Ascending aorta (tissue), 2 donors: ENCODE results near the gene EFHD2. TPM values are rescaled to one million over a fixed set of nuclear protein-coding genes. Genes with fewer than 3 reads are reported as not detected.
"Not testable (repeated sequence)": the region's sequence is repeated elsewhere in the genome, so short reads cannot be mapped to it uniquely, and the experiment has no call there.

Experiments used
- DNase-seq, 2 donors: peaks; one replicate each; pipeline ENCODE4 v3.0.0-alpha.2; 2019; ENCODE audit warnings: low spot score in 2 of 2
- H3K27ac ChIP-seq, 2 donors: fragments of 200-600 bp; sonication (generic); one replicate each; pipeline ENCODE4 v1.5.1; 2016 to 2017; ENCODE audit warnings: mild to moderate bottlenecking in 1 of 2
- H3K27me3 ChIP-seq: fragments of 200-600 bp; sonication (generic); one replicate; pipeline ENCODE4 v1.5.1; 2017
- H3K36me3 ChIP-seq, 2 donors: fragments of 200-600 bp; sonication (generic); one replicate each; pipeline ENCODE4 v1.5.1; 2016
- H3K4me1 ChIP-seq, 2 donors: fragments of 200-600 bp; sonication (generic); one replicate each; pipeline ENCODE4 v1.5.1; 2016 to 2017; ENCODE audit warnings: mild to moderate bottlenecking in 1 of 2
- H3K4me3 ChIP-seq, 2 donors: fragments of 200-600 bp; sonication (generic); one replicate each; pipeline ENCODE4 v1.5.1; 2016 to 2017; ENCODE audit warnings: mild to moderate bottlenecking in 1 of 2
- H3K9me3 ChIP-seq, 2 donors: fragments of 200-600 bp; sonication (generic); one replicate each; pipeline ENCODE4 v1.5.1; 2016
- intact Hi-C: fragments of 100-400 bp; cut with DNase I; formaldehyde crosslinking; loops from one replicate; pipeline ENCODE4 v1.15.1; 2023
- total RNA-seq: library from RNA; depleted of rRNA; stranded (reverse); fragments of >200 nt; gene quantifications from one replicate; pipeline ENCODE4 v1.1.0, GENCODE V29; 2016
- TF ChIP-seq, protein P1 (sequence below), 3 experiments: fragments of 200-600 bp in 2 of 3; fragments of 450-650 bp in 1 of 3; sonication (generic) in 2 of 3; IDR thresholded peaks; one replicate each; pipeline ENCODE4 v1.5.1; 2016 to 2019; ENCODE audit warnings: antibody characterized with exemption in 3 of 3, mild to moderate bottlenecking in 1 of 3, moderate library complexity in 1 of 3

The EFHD2 gene
- total RNA-seq, 1 donor from 2014 or later: 116 TPM

GRCh38 chr1:15384301-15384901 is 25.3 kb upstream of the EFHD2 start:
- no peak overlapping the region for H3K27ac ChIP-seq
- H3K27me3 ChIP-seq: no peaks in the 10 kb centered on the region
- intact Hi-C loops: no loop called here
- DNase-seq: no peak
- TF ChIP-seq, protein P1, sequence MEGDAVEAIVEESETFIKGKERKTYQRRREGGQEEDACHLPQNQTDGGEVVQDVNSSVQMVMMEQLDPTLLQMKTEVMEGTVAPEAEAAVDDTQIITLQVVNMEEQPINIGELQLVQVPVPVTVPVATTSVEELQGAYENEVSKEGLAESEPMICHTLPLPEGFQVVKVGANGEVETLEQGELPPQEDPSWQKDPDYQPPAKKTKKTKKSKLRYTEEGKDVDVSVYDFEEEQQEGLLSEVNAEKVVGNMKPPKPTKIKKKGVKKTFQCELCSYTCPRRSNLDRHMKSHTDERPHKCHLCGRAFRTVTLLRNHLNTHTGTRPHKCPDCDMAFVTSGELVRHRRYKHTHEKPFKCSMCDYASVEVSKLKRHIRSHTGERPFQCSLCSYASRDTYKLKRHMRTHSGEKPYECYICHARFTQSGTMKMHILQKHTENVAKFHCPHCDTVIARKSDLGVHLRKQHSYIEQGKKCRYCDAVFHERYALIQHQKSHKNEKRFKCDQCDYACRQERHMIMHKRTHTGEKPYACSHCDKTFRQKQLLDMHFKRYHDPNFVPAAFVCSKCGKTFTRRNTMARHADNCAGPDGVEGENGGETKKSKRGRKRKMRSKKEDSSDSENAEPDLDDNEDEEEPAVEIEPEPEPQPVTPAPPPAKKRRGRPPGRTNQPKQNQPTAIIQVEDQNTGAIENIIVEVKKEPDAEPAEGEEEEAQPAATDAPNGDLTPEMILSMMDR (IDR thresholded peaks at IDR 0.05): no peak
- no peaks in the 10 kb centered on the region for H3K9me3 ChIP-seq
- no peaks in the 10 kb centered on the region for H3K36me3 ChIP-seq
- no peak overlapping the region for H3K4me3 ChIP-seq
- no peaks in the 10 kb centered on the region for H3K4me1 ChIP-seq

DNA sequence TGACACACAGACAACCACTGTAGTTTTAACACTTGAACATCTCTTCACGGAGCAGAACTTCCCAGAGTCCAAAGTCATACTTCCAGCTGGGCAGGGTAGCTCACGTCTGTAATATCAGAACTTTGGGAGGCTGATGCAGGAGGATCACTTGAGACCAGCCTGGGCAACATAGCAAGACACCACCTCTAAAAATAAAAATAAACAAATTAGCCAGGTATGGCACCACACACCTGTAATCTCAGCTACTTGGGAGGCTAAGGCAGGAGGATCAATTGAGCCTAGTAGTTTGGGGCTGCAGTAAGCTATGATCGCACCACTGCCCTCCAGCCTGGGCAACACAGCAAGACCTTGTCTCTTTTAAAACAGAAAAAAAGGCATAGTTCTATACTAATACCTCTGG is 24.3 kb upstream of the EFHD2 start:
- no peak for DNase-seq
- no peaks in the 10 kb centered on the region for H3K27me3 ChIP-seq
- H3K4me3 ChIP-seq: no peak overlapping the region
- no peaks in the 10 kb centered on the region for H3K9me3 ChIP-seq
- TF ChIP-seq, protein P1 (IDR thresholded peaks at IDR 0.05): no peak
- H3K27ac ChIP-seq: no peak overlapping the region
- intact Hi-C loops: no loop called here
- H3K36me3 ChIP-seq: no peaks in the 10 kb centered on the region
- H3K4me1 ChIP-seq: peaks cover 0 to 2% of the 10 kb centered on the region in 2 donors

DNA sequence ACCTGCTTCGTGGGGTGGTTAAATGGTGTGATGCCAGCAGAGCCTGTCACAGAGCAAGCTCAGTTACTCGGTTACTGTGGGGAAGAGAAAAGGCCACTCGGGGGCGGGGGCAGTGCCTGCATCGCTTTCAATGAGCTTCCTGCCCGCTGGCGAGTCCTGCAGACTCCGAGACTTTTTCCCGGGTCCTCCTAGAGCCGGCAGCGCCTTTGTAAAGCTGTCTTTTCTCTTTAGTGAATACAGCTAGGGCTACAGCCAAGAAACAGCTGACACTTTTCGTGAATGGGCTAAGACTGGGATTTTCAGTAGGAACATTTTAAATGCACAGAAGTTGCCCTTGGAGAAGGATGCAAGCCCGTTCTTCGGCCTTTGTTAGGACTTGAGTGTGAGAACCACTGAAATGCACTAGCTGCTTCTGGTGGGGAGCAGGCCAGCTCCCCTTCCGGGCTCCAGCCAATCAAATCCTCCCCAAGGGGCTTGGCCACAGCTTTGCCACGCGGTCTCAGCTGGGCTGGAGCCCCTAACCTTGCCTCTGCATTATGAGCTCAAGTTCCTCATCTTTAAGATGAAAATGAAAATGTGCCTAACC is 23.4 kb upstream of the EFHD2 start:
- H3K27me3 ChIP-seq: no peaks in the 10 kb centered on the region
- H3K4me1 ChIP-seq: peaks cover 0 to 2% of the 10 kb centered on the region in 2 donors
- intact Hi-C loops: no loop called here
- H3K4me3 ChIP-seq: peak overlapping the region in 1 of 2 donors; percentile 40
- H3K9me3 ChIP-seq: no peaks in the 10 kb centered on the region
- TF ChIP-seq, protein P1 (IDR thresholded peaks at IDR 0.05): no peak
- H3K36me3 ChIP-seq: no peaks in the 10 kb centered on the region
- no peak overlapping the region for H3K27ac ChIP-seq
- DNase-seq: no peak

DNA sequence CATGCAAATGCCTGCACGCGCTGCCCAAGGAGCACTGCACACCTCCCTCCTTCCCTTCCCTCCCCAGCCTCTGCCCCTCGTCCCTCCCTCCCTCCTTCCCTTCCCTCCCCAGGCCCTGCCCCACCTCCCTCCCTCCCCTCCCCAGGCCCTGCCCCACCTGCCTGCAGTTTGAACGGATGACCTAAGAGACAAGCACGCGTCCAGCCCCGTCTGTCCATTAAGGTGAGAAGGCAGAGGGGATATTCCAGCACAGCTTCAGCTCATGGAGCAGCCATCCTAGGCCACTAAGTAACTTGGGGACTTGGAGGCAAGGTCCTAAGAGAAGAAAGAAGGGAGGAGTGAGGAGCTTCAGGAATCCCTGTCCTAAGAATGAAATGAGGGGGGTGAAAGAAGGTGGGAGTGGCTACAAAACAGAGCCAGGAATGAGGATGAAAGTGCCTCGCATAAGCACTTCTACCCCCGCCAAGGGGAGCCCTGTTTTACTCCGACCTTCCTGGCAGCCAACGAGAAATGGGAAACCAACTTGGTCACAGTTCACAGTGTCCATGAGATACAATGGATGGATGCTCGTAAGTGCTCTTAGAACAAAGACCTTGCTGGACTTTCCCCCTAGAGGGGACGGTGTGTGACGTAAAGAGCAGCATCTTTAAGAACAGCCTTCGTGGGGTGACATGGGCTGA is 21.3 kb upstream of the EFHD2 start:
- Histone ChIP-seq H3K4me3 (no peak overlapping the region), H3K27ac (no peak overlapping the region), H3K9me3 (no peaks in the 10 kb centered on the region), H3K4me1 (peaks cover 0 to 2% of the 10 kb centered on the region in 2 donors), H3K27me3 (no peaks in the 10 kb centered on the region), H3K36me3 (no peaks in the 10 kb centered on the region)
- DNase-seq: no peak
- intact Hi-C loops: no loop called here
- TF ChIP-seq, protein P1 (IDR thresholded peaks at IDR 0.05): no peak

- intact Hi-C loops, H3K9me3 ChIP-seq, H3K36me3 ChIP-seq, H3K27ac ChIP-seq, H3K4me3 ChIP-seq, H3K27me3 ChIP-seq, H3K4me1 ChIP-seq: not testable (repeated sequence)
- DNase-seq: peak in 1 of 2 donors; percentile 72
Observed at GRCh38 chr1:15389828-15390227, 19.9 kb upstream of the EFHD2 start.

GRCh38 chr1:15390667-15391066 is 19.0 kb upstream of the EFHD2 start:
- TF ChIP-seq, protein P1 (IDR thresholded peaks at IDR 0.05): no peak
- no peak overlapping the region for H3K4me3 ChIP-seq
- DNase-seq: no peak
- intact Hi-C loops: no loop called here
- no peaks in the 10 kb centered on the region for H3K36me3 ChIP-seq
- H3K9me3 ChIP-seq: no peaks in the 10 kb centered on the region
- H3K4me1 ChIP-seq: peaks cover 0 to 2% of the 10 kb centered on the region in 2 donors
- H3K27ac ChIP-seq: no peak overlapping the region
- no peaks in the 10 kb centered on the region for H3K27me3 ChIP-seq
